Testis (tissue), 2 donors: ENCODE data around the gene CMTM1.

Experiments
- POLR2A ChIP-seq: fragments of 450-650 bp; IDR thresholded peaks from one replicate; pipeline ENCODE4 v1.6.1; 2017; ENCODE audit warnings: antibody characterized with exemption, mild to moderate bottlenecking, moderate library complexity
- TF ChIP-seq, protein P1 (sequence below), 3 experiments: fragments of 450-650 bp in 2 of 3; fragments of 200-600 bp in 1 of 3; sonication (generic) in 1 of 3; IDR thresholded peaks; one replicate each; pipeline ENCODE4 v1.5.1; 2016 to 2019; ENCODE audit warnings: antibody characterized with exemption in 3 of 3, mild to moderate bottlenecking in 2 of 3, moderate library complexity in 1 of 3

DNA sequence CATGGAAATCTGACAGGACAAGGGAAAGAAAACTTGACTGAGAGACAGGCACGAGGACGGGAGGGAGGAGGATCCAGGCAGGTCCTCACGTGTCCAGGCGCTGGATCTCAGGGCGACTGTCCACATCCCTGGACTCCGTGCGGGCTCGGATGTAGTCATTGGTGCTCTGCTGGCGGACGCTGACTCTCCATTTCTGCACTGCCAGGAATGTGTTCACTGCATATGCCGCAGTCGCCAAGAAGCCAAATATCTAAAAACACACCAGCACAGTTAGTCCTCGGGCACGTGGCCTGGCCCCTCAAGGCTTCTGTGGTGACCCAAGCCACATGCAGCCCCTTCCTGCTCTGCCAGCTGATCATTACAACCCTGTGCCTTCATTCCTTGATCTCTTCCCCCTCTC is 55.7 kb downstream of the CMTM1 start:
- TF ChIP-seq, protein P1, sequence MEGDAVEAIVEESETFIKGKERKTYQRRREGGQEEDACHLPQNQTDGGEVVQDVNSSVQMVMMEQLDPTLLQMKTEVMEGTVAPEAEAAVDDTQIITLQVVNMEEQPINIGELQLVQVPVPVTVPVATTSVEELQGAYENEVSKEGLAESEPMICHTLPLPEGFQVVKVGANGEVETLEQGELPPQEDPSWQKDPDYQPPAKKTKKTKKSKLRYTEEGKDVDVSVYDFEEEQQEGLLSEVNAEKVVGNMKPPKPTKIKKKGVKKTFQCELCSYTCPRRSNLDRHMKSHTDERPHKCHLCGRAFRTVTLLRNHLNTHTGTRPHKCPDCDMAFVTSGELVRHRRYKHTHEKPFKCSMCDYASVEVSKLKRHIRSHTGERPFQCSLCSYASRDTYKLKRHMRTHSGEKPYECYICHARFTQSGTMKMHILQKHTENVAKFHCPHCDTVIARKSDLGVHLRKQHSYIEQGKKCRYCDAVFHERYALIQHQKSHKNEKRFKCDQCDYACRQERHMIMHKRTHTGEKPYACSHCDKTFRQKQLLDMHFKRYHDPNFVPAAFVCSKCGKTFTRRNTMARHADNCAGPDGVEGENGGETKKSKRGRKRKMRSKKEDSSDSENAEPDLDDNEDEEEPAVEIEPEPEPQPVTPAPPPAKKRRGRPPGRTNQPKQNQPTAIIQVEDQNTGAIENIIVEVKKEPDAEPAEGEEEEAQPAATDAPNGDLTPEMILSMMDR (IDR thresholded peaks at IDR 0.05): no peak
- TF ChIP-seq POLR2A: no peak
